ENCODE data around the gene OAS2.

OAS2 gene

DNA sequence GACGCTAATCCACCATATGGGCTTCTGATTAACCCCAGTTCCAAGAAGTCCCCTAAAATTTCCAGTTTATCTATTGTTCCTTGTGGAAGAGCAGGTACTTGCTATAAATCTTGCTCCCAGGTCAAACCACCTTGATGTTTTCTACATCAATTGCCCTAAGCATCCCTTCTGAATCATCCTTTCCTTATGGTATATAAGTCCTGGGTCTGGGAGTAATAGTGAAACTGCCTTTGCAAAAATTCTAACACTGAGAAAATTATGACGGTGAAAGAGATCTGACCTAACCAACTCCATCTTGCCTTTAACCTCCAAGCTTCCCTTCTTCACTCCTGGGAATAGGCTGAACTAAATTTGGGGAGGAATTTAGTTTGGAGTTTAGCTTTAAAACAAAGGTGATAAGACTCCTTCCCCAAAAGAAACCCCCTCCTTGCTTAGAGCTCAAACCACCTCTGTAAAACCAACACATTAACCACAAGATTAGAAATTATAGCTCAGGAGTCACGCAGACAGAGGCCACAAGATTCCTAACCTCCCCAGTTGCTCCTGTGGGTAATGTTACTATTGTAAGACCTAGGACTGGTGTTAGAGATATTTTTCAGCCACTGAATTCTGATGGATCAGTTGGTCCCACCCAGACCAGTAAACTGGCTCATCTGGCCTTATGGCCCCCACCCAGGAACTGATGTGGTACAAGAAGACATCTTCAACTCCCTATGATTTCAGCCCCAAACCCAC is 44.4 kb downstream of the OAS2 start:
- Histone ChIP-seq H3K27ac (ENCODE audit: low read depth, low read length) (no peak overlapping the region), H2BK12ac (ENCODE audit: low read length) (no peak overlapping the region), H4K12ac (ENCODE audit: low read depth, low read length) (no peak overlapping the region), H3K27me3 (ENCODE audit: insufficient read depth, low read length) (no peaks in the 10 kb centered on the region), H2AFZ (ENCODE audit: insufficient read depth, low read length, poor library complexity) (no peak overlapping the region), H3K14ac (ENCODE audit: low read length) (no peak overlapping the region), H3K36me3 (ENCODE audit: control insufficient read depth in 1 of 2, insufficient read depth in 2 of 2, low read length in 2 of 2) (no peaks in the 10 kb centered on the region), H3K9ac (ENCODE audit: low read length) (no peak overlapping the region), H2AK5ac (ENCODE audit: low read length) (no peak overlapping the region), H2BK5ac (ENCODE audit: low read depth, low read length, poor library complexity) (no peak overlapping the region), H2BK120ac (ENCODE audit: insufficient read depth, low read length, poor library complexity) (no peak overlapping the region), H3K4ac (ENCODE audit: low read depth, low read length) (no peak overlapping the region), H3K18ac (ENCODE audit: low read length) (no peak overlapping the region), H3K4me1 (ENCODE audit: control insufficient read depth in 1 of 2, insufficient read depth in 2 of 2, low read length in 2 of 2) (no peaks in the 10 kb centered on the region), H4K8ac (ENCODE audit: low read depth, low read length) (no peak overlapping the region), H3K79me2 (ENCODE audit: control insufficient read depth, insufficient read depth, low read length, poor library complexity) (no peaks in the 10 kb centered on the region), H3K23ac (ENCODE audit: low read length) (no peak overlapping the region), H3K79me1 (ENCODE audit: low read length) (no peaks in the 10 kb centered on the region), H4K91ac (ENCODE audit: low read depth, low read length) (no peak overlapping the region), H3K9me3 (ENCODE audit: insufficient read depth, low read depth, low read length) (peaks cover 4% of the 10 kb centered on the region), H3K4me3 (ENCODE audit: low read depth, low read length) (no peak overlapping the region), H3K4me2 (ENCODE audit: low read length) (no peak overlapping the region)
- WGBS (ENCODE audit: extremely low coverage, insufficient coverage, insufficient read length), result no CpG with 5 or more reads among the region's 3 CpGs
- no peak for DNase-seq

DNA sequence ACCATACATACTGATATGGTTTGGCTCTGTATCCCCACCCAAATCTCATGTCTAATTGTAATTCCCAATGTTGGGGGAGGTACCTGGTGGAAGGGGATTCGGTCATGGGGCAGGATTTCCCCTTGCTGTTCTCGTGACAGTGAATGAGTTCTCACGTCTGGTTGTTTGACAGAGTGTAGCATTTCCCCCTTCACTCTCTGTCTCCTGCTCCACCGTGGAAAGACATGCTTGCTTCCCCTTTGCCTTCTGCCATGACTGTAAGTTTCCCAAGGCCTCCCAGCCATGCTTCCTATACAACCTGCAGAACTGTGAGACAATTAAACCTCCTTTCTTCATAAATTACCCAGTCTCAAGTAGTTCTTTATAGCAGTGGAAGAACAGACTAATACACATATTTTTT is 49.4 kb downstream of the OAS2 start:
- no peak overlapping the region for H2AFZ ChIP-seq (ENCODE audit: insufficient read depth, low read length, poor library complexity)
- H4K12ac ChIP-seq (ENCODE audit: low read depth, low read length), result no peak overlapping the region
- H3K36me3 ChIP-seq (ENCODE audit: control insufficient read depth in 1 of 2, insufficient read depth in 2 of 2, low read length in 2 of 2), result no peaks in the 10 kb centered on the region
- H3K9ac ChIP-seq (ENCODE audit: low read length), result no peak overlapping the region
- no peaks in the 10 kb centered on the region for H3K27me3 ChIP-seq (ENCODE audit: insufficient read depth, low read length)
- H3K4me1 ChIP-seq (ENCODE audit: control insufficient read depth in 1 of 2, insufficient read depth in 2 of 2, low read length in 2 of 2), result no peaks in the 10 kb centered on the region
- H4K8ac ChIP-seq (ENCODE audit: low read depth, low read length), result no peak overlapping the region
- DNase-seq, result no peak
- no peak overlapping the region for H2AK5ac ChIP-seq (ENCODE audit: low read length)
- no peak overlapping the region for H3K4me3 ChIP-seq (ENCODE audit: low read depth, low read length)
- H3K23ac ChIP-seq (ENCODE audit: low read length), result no peak overlapping the region
- no peak overlapping the region for H2BK5ac ChIP-seq (ENCODE audit: low read depth, low read length, poor library complexity)
- H3K27ac ChIP-seq (ENCODE audit: low read depth, low read length), result no peak overlapping the region
- H2BK12ac ChIP-seq (ENCODE audit: low read length), result no peak overlapping the region
- H4K91ac ChIP-seq (ENCODE audit: low read depth, low read length), result no peak overlapping the region
- no peak overlapping the region for H3K4ac ChIP-seq (ENCODE audit: low read depth, low read length)
- no peak overlapping the region for H3K18ac ChIP-seq (ENCODE audit: low read length)
- no peaks in the 10 kb centered on the region for H3K79me1 ChIP-seq (ENCODE audit: low read length)
- H2BK120ac ChIP-seq (ENCODE audit: insufficient read depth, low read length, poor library complexity), result no peak overlapping the region
- H3K9me3 ChIP-seq (ENCODE audit: insufficient read depth, low read depth, low read length), result peaks cover 4% of the 10 kb centered on the region
- no CpG with 5 or more reads among the region's 4 CpGs for WGBS (ENCODE audit: extremely low coverage, insufficient coverage, insufficient read length)
- H3K79me2 ChIP-seq (ENCODE audit: control insufficient read depth, insufficient read depth, low read length, poor library complexity), result no peaks in the 10 kb centered on the region
- H3K4me2 ChIP-seq (ENCODE audit: low read length), result no peak overlapping the region
- no peak overlapping the region for H3K14ac ChIP-seq (ENCODE audit: low read length)

DNA sequence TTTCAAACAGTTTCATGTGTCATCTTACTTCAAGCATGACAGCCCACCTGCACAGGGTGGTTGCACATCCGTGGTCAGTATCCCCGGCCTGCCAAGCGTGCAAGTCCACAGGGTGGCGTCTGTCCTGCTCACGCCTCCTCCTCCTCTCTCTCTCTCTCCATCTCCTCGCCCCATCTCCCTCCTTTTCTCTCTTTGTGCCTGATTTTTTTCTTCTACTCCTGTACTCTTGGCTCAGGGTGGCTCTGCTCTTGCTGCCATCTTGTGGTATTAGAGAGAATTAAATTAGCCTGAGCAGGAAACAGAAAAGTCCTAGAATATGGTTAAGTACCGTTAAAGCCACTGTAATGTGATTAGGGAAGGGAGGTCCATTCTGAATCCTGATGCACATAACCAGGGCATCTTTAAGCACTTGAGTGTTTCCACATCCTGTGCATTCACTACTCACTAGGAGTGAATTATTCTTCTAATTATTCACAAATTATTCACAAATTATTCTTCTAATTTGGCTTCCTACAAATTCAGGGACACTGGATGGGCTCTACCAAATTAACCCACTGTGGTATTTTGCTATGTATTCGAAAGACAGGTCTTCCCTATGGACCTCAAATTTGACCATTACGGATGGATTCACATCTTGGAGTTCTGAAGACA is 52.7 kb downstream of the OAS2 start:
- no peak overlapping the region for H2AFZ ChIP-seq (ENCODE audit: insufficient read depth, low read length, poor library complexity)
- peaks cover 4% of the 10 kb centered on the region for H3K9me3 ChIP-seq (ENCODE audit: insufficient read depth, low read depth, low read length)
- H3K4me3 ChIP-seq (ENCODE audit: low read depth, low read length), result no peak overlapping the region
- DNase-seq, result peak; percentile 35 to 75
- no peak overlapping the region for H2BK120ac ChIP-seq (ENCODE audit: insufficient read depth, low read length, poor library complexity)
- WGBS (ENCODE audit: extremely low coverage, insufficient coverage, insufficient read length), result no CpG with 5 or more reads among the region's 9 CpGs
- no peak overlapping the region for H3K18ac ChIP-seq (ENCODE audit: low read length)
- H2AK5ac ChIP-seq (ENCODE audit: low read length), result no peak overlapping the region
- H3K14ac ChIP-seq (ENCODE audit: low read length), result no peak overlapping the region
- no peak overlapping the region for H3K4me2 ChIP-seq (ENCODE audit: low read length)
- H4K91ac ChIP-seq (ENCODE audit: low read depth, low read length), result no peak overlapping the region
- H3K27ac ChIP-seq (ENCODE audit: low read depth, low read length), result no peak overlapping the region
- H3K79me2 ChIP-seq (ENCODE audit: control insufficient read depth, insufficient read depth, low read length, poor library complexity), result no peaks in the 10 kb centered on the region
- H3K79me1 ChIP-seq (ENCODE audit: low read length), result no peaks in the 10 kb centered on the region
- H2BK12ac ChIP-seq (ENCODE audit: low read length), result no peak overlapping the region
- H3K9ac ChIP-seq (ENCODE audit: low read length), result no peak overlapping the region
- H3K4me1 ChIP-seq (ENCODE audit: control insufficient read depth in 1 of 2, insufficient read depth in 2 of 2, low read length in 2 of 2), result no peaks in the 10 kb centered on the region
- H3K36me3 ChIP-seq (ENCODE audit: control insufficient read depth in 1 of 2, insufficient read depth in 2 of 2, low read length in 2 of 2), result no peaks in the 10 kb centered on the region
- H3K27me3 ChIP-seq (ENCODE audit: insufficient read depth, low read length), result no peaks in the 10 kb centered on the region
- H3K4ac ChIP-seq (ENCODE audit: low read depth, low read length), result no peak overlapping the region
- no peak overlapping the region for H4K8ac ChIP-seq (ENCODE audit: low read depth, low read length)
- no peak overlapping the region for H3K23ac ChIP-seq (ENCODE audit: low read length)
- H2BK5ac ChIP-seq (ENCODE audit: low read depth, low read length, poor library complexity), result no peak overlapping the region
- H4K12ac ChIP-seq (ENCODE audit: low read depth, low read length), result no peak overlapping the region

DNA sequence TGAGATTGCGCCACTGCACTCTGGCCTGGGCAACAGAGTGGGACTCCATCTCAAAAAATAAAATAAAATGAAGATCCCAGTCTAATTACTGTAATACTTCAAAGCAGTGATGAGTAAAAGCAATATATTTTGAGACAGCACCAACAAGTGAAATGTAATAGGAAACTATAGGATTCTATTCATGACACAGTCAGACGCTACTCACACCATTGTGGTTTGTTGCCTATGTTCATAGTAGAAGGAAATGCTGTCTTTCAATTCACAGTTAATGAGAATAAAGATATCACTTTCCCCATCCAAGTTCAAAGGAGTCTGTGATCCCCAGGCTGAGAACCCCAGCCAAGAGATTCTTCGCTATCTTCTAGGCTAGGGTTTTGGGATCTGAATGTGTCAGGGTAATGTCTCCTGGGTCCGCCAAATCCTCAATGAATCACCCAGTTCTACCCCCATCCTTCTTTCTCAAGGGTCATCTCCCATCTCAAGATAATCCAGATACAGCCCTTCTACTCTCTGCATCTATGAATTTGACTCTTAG is 61.7 kb downstream of the OAS2 start:
- no peak overlapping the region for H3K27ac ChIP-seq (ENCODE audit: low read depth, low read length)
- H3K18ac ChIP-seq (ENCODE audit: low read length), result no peak overlapping the region
- no peaks in the 10 kb centered on the region for H3K79me2 ChIP-seq (ENCODE audit: control insufficient read depth, insufficient read depth, low read length, poor library complexity)
- no peak overlapping the region for H3K4me3 ChIP-seq (ENCODE audit: low read depth, low read length)
- H2BK120ac ChIP-seq (ENCODE audit: insufficient read depth, low read length, poor library complexity), result no peak overlapping the region
- H3K9me3 ChIP-seq (ENCODE audit: insufficient read depth, low read depth, low read length), result no peaks in the 10 kb centered on the region
- no peaks in the 10 kb centered on the region for H3K79me1 ChIP-seq (ENCODE audit: low read length)
- no peak overlapping the region for H4K91ac ChIP-seq (ENCODE audit: low read depth, low read length)
- no peak overlapping the region for H3K9ac ChIP-seq (ENCODE audit: low read length)
- H3K4me2 ChIP-seq (ENCODE audit: low read length), result no peak overlapping the region
- no CpG with 5 or more reads among the region's 4 CpGs for WGBS (ENCODE audit: extremely low coverage, insufficient coverage, insufficient read length)
- no peaks in the 10 kb centered on the region for H3K36me3 ChIP-seq (ENCODE audit: control insufficient read depth in 1 of 2, insufficient read depth in 2 of 2, low read length in 2 of 2)
- DNase-seq, result no peak
- no peak overlapping the region for H2AFZ ChIP-seq (ENCODE audit: insufficient read depth, low read length, poor library complexity)
- H4K8ac ChIP-seq (ENCODE audit: low read depth, low read length), result no peak overlapping the region
- H3K14ac ChIP-seq (ENCODE audit: low read length), result no peak overlapping the region
- H3K27me3 ChIP-seq (ENCODE audit: insufficient read depth, low read length), result no peaks in the 10 kb centered on the region
- no peak overlapping the region for H2BK12ac ChIP-seq (ENCODE audit: low read length)
- no peak overlapping the region for H3K23ac ChIP-seq (ENCODE audit: low read length)
- H4K12ac ChIP-seq (ENCODE audit: low read depth, low read length), result no peak overlapping the region
- no peak overlapping the region for H3K4ac ChIP-seq (ENCODE audit: low read depth, low read length)
- no peak overlapping the region for H2BK5ac ChIP-seq (ENCODE audit: low read depth, low read length, poor library complexity)
- no peak overlapping the region for H2AK5ac ChIP-seq (ENCODE audit: low read length)
- H3K4me1 ChIP-seq (ENCODE audit: control insufficient read depth in 1 of 2, insufficient read depth in 2 of 2, low read length in 2 of 2), result peaks cover 0 to 2% of the 10 kb centered on the region in 2 experiments

Measured in trophoblast cell (in vitro differentiated cells and primary cell).